ENCODE results near the gene RCE1.

DNA sequence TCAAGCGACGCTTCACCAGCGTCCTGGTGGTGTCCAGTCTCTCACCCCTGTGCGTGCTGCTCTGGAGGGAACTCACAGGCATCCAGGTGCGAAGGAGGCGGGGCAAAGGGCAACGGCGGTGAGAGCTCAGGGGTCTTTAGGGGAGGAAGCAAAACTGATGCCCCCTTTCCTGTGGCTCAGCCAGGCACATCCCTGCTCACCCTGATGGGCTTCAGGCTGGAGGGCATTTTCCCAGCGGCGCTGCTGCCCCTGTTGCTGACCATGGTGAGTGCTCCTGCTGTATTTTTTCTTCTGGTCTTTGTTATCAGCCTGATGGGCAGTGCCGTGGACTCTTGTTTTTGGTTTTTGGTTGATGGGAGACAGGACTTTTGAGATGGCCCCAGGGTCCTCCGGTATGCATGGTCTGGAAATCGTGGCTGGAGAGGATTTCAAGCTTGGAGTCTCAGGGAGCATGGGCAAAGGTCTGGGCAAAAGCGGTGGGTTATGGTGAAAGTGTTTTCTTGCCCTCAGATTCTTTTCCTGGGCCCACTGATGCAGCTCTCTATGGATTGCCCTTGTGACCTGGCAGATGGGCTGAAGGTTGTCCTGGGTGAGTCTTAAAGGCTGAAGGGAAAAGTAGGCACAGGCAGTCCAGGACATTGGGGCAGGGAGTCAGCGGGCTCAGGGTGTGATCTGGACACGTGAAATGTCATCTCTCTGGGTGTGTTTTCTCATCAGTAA, 695 bp downstream of the RCE1 start:
- TF ChIP-seq, protein P1, sequence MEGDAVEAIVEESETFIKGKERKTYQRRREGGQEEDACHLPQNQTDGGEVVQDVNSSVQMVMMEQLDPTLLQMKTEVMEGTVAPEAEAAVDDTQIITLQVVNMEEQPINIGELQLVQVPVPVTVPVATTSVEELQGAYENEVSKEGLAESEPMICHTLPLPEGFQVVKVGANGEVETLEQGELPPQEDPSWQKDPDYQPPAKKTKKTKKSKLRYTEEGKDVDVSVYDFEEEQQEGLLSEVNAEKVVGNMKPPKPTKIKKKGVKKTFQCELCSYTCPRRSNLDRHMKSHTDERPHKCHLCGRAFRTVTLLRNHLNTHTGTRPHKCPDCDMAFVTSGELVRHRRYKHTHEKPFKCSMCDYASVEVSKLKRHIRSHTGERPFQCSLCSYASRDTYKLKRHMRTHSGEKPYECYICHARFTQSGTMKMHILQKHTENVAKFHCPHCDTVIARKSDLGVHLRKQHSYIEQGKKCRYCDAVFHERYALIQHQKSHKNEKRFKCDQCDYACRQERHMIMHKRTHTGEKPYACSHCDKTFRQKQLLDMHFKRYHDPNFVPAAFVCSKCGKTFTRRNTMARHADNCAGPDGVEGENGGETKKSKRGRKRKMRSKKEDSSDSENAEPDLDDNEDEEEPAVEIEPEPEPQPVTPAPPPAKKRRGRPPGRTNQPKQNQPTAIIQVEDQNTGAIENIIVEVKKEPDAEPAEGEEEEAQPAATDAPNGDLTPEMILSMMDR (IDR thresholded peaks at IDR 0.05 in 4 of 5, conservative IDR thresholded peaks at IDR 0.05 in 1 of 5) = no peak
- TF ChIP-seq POLR2A (IDR thresholded peaks at IDR 0.05) = no peak
